ENCODE measurements around the gene LRRN2. TPM values are rescaled to one million over a fixed set of nuclear protein-coding genes. Genes with fewer than 3 reads are reported as not detected.

Gene LRRN2
- total RNA-seq, 1 experiment from 2014 or later = 5.8 TPM

GRCh38 chr1:204709960-204710912 lies 24.7 kb upstream of the LRRN2 start:
- Histone ChIP-seq H3K14ac (ENCODE audit: insufficient read depth, low read length) (no peak overlapping the region; the same call in 1 of the 2 replicates), H3K9me3 (ENCODE audit: control insufficient read depth, low read depth, low read length) (no peaks in the 10 kb centered on the region), H4K8ac (replicated peaks; ENCODE audit: insufficient read length, low read depth, low read length) (no peak overlapping the region), H2AFZ (ENCODE audit: low read length) (no peak overlapping the region), H2BK20ac (ENCODE audit: low read depth, low read length, poor library complexity, severe bottlenecking) (no peak overlapping the region), H2BK5ac (ENCODE audit: insufficient read length, low read length) (no peak overlapping the region), H3K79me2 (ENCODE audit: insufficient read depth, low read length) (no peaks in the 10 kb centered on the region), H2BK15ac (ENCODE audit: low read depth, low read length) (no peak overlapping the region), H3K23ac (ENCODE audit: insufficient read length, low read depth, low read length) (no peak overlapping the region), H3K4ac (ENCODE audit: low read depth, low read length) (no peak overlapping the region), H3T11ph (ENCODE audit: low read length) (no peak overlapping the region), H3K27ac (ENCODE audit: insufficient read length, low read depth, low read length) (no peak overlapping the region), H3K23me2 (ENCODE audit: insufficient read length, low read depth, low read length, poor library complexity, severe bottlenecking) (no peaks in the 10 kb centered on the region), H4K91ac (ENCODE audit: insufficient read length, low read depth, low read length) (no peak overlapping the region), H3K27me3 (ENCODE audit: insufficient read depth, low read length) (peaks cover 45% of the 10 kb centered on the region), H2BK12ac (ENCODE audit: insufficient read length, low read depth, low read length) (no peak overlapping the region), H4K20me1 (ENCODE audit: control insufficient read depth, insufficient read depth, insufficient read length) (peaks cover 3% of the 10 kb centered on the region), H2BK120ac (ENCODE audit: low read depth, low read length, poor library complexity, severe bottlenecking) (no peak overlapping the region), H3K4me1 (ENCODE audit: insufficient read depth, low read length) (peaks cover 43% of the 10 kb centered on the region), H2AK5ac (ENCODE audit: insufficient read length, low read length) (no peak overlapping the region), H3K18ac (ENCODE audit: insufficient read length, low read depth, low read length) (no peak overlapping the region), H3K9ac (ENCODE audit: extremely low read depth, insufficient read length, low read length) (no peak overlapping the region), H3K79me1 (ENCODE audit: insufficient read depth, low read depth, low read length, poor library complexity, severe bottlenecking) (no peaks in the 10 kb centered on the region), H4K5ac (ENCODE audit: insufficient read length, low read depth, low read length) (no peak overlapping the region), H3K4me2 (ENCODE audit: insufficient read depth, insufficient read length, low read length) (peak overlapping the region; percentile 41), H3K56ac (ENCODE audit: insufficient read length, low read depth, low read length) (no peak overlapping the region)
- Mint-ChIP-seq H3K4me1 (peaks cover 89 to 95% of the 10 kb centered on the region in 2 experiments), H3K27me3 (ENCODE audit: low read depth) (peaks cover 87% of the 10 kb centered on the region), H3K27ac (peak overlapping the region; percentile 74 to 98 (median 96)), H3K9me3 (peaks cover 2 to 11% of the 10 kb centered on the region in 2 experiments; a peak in 2 of 5 replicates), H3K4me3 (peak overlapping the region; percentile 21 to 22; a peak in 4 of 5 replicates), H3K36me3 (ENCODE audit: insufficient read depth in 1 of 3, low read depth in 3 of 3) (peaks cover 0 to 2% (median 0%) of the 10 kb centered on the region in 3 experiments; a peak in 1 of 7 replicates)
- no CpG with 5 or more reads among the region's 11 CpGs for WGBS (ENCODE audit: extremely low coverage, insufficient read length, low lambda C conversion rate)
- TF ChIP-seq CTCF (conservative IDR thresholded peaks at IDR 0.05) = no peak
- DNase-seq = peak; percentile 89
